GM19193 (cell line): ENCODE measurements around the gene TRERF1.

ENCODE experiments used
- POLR2A ChIP-seq: IDR thresholded peaks from 4 replicates; pipeline ENCODE4 v1.6.1; 2011; ENCODE audit not compliant: insufficient read depth, insufficient read length; ENCODE audit errors: extremely low read depth

TRERF1 gene

DNA sequence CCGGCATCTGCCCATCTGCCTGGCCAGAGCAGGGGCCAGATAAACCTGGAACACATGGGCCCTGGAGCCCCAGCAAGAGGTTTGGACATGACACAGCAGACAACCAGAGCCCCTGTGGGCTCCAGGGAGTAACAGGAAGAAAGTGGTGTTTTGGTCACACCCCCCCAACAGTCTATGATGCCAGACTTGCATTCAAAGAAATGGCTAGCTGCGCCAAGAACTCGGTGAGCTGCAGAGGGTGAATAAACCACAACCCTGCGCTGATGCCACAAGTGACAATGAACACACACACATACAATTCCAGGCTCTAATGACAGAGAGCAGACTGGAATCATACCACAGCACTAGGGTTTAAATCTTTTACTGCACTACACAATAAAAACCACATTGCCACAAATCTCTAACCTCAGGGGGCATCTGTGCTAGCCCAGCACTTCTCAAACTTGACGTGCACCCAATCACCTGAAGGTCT, 34.0 kb downstream of the TRERF1 start:
- TF ChIP-seq POLR2A = no peak

DNA sequence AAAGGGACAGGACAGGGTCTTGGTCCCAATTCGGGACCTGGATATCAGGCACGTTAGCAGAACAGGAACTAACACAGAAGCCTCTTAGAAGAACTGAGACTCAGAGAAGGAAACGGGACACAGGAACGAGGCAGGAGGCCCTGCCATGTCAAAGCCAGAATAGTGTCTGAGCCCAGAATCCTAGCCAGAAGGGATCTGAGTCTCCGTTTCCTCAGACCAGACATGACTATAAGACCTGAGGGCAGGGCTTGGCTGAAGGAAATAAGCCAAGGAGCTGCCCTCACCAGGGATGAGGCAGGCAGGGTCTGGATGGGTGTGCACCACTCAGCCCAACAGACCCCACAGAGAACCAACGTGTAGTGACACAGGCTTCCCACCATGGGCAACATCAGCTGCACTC, 40.3 kb downstream of the TRERF1 start:
- no peak for TF ChIP-seq POLR2A

DNA sequence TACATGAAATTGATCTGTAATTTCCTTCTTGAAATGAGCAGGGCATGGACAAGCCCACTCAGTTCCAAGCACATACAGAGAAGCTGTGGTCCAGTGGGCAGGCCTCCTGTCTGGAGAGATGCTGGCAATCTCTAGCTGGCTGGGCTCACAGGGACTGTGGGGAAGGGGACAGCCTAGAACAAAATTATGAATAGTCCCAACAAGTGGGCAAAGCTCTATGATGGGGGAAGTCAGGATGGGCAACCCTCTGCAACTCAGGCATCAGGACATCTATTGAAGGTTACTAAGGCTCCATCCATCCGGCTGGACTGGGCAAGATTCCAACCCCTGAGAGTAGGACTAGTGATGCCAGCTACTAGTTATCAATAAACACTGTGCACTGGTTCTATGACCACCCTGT, 40.9 kb downstream of the TRERF1 start:
- TF ChIP-seq POLR2A = no peak

DNA sequence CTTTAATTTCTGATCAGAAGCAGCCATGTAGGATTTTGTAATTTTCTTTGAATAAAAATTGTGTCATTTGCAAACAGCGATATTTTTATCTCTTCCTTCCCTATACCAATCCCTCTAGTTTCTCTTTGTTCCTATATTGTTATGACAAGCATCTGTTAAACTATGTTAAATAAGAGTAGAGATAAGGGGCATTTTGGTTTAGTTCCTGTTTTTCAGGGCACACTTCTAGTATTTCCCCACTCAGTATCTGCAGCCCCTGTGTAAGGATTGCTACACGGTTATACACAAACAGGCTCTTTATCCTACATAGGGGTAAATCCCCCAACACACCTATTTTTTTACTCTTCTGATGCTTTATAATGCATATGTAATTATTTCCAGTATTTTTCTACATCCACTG, 42.1 kb downstream of the TRERF1 start:
- TF ChIP-seq POLR2A = no peak

DNA sequence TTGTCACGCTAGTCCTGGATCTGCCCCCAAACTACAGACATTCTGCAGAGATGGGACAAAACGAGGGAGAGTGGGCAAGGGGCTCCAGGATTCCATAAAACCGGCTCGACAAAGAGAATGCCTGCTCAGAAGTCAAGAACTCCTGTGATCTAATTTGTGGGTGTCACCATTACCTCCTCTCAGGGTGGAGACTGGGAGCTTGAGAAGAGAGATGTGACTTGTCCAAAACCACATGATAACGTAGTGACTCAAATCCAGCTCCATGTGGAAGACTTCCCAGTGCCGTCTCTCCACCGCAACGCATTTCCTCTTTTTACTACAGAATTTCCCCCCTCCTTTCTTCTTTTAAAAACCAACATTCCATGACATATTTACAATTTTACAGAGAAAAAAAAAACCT, 44.3 kb downstream of the TRERF1 start:
- no peak for TF ChIP-seq POLR2A

DNA sequence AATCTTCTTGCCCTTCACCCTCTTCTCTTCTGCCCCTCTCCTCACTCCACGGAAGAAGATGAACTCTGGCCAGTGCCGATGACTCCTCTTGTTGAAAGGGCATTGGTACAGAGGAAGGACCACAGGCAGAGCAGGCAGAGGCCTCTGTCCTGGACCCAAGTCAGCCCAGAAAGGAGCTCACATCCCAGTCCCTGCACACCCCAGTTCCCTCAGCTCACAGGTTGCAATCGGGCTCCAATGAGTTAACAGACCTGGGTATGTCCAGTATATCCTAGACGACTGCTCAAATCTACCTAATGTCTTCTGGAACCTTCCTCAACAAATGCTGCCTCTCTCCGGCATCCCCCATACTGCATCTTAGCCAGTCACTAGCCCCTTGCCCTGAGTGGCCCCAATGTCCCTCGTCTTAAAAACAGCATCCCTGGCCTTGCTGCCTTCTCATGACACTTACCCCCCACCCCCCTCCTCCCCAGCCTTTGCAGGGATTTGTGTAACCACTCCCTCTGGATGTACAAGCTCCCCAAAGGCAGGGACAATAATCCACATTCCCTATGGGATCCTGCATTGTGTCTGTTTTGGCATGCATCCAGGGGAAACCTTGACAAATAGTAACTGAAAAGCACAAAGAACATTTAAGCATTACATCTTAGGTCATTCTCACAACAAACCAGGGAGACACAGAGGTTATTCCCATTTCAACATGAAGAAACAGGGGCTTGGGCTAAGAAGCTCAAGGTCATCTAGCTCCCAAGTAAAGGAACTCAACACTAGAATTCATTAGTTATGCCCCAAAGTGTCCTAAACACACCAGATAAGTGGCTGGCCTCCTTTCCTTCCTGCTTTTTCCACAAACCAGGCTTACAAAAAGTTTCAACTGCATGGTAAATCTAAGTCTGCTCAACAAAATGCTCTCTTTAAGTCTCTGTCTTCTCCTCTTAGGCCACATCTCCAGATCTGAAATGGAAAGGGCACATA, 45.1 kb downstream of the TRERF1 start:
- TF ChIP-seq POLR2A = no peak

DNA sequence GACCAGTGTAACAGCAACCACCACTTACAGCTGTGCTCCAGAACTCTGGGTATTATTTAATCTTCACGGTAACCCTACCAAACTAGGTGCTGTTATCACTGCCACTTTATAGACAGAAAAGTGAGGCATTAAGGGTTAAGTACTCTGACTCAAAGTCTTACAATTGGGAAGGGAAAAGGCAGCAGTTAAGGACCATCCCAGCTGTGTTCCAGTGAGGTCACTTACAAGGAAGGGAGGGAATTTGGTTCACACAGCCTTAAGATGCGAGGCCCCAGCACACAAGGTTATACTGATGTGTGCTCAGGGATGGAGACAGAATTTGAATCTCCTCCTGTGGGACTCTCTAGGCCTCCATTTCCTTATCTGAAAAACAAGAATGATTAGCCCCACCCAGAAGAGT, 46.7 kb downstream of the TRERF1 start:
- TF ChIP-seq POLR2A = no peak

DNA sequence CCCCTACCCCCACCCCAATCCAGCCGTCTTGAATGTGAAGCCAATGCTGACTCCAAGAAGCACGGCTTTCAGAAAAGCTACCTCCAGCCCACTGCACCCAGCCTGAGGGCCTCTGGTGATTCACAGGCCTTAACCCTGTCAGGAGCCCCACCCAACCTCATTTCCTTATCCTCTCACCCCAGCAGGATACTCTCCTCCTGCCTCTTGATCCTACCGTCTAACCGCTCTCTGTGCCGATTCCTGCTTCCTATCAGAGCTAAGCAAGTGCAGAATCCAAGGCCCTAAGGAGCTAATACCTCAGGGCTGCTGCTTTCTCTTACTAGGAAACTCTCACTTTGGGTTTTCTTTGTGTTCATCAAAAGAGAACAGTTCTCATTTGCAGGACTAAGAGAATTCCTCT, 47.2 kb downstream of the TRERF1 start:
- no peak for TF ChIP-seq POLR2A

DNA sequence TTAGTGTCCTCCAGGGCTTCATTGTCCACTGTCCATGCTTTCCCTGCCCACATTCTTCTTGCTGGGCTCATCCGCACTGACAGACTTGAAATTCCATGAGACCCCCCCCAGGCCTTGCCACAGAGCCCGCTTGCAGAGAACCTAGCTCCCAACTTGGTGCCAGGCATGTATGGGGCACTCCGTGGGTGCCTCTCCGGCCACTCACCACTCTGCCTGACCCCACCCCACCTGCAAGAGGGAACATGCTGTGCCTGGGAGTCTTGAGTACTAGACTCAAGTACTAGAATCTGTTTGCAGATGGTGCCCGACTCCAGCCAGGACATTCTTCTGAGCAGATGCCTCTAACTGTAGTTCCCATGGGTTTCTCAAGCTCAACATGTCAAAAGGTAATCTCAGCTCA, 47.9 kb downstream of the TRERF1 start:
- no peak for TF ChIP-seq POLR2A

DNA sequence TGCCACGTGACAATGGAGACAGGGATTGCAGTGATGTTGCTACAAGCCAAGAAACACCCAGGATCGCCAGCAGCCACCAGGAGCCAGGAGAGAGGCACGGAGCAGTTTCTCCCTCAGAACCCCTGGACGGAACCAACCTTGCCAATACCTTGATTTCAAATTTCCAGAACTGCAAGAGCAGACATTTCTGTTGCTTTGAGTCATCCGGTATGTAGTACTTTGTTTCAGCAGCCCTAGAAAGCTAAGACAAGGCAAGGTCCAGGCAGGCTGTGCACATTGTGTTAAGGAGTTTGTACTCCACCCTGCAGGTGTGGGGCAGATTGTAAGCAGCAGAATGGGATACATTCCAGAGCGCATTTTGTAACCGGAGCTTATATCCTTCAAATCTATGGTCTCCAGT, 48.3 kb downstream of the TRERF1 start:
- TF ChIP-seq POLR2A = no peak

DNA sequence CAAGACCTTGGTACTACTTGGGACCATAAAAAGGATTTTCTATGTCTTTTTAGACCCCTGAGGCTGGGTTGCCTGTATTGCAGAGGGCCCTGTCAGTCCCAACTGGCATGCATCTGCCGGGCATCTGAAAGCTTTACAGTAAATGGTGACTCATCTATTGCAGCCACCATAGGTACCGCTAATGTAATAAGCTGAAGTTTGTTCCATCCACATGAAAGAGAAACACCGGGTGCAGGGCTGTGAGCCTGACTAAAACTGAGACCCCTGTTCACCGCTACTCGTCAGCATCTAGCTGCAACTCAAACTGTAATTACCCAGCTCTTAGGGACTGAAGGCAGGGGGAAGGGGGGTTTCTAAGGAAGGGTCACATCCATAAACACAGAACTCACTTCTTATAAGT, 49.5 kb downstream of the TRERF1 start:
- TF ChIP-seq POLR2A = no peak

DNA sequence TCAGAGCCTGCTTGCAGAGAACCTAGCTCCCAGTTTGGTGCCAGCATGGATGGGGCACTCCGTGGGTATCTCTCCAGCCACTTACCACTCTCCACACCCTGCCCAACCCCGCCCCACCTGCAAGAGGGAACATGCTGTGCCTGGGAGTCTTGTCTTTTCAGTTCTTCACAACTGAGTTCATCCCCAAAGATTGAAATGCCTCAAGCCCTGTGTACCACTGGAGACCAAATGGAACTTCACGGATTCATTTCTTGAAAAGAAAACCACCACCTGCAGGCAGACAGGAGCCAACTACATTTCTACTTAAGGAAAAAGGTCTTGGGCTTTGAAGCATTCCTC, 50.1 kb downstream of the TRERF1 start:
- TF ChIP-seq POLR2A = no peak

DNA sequence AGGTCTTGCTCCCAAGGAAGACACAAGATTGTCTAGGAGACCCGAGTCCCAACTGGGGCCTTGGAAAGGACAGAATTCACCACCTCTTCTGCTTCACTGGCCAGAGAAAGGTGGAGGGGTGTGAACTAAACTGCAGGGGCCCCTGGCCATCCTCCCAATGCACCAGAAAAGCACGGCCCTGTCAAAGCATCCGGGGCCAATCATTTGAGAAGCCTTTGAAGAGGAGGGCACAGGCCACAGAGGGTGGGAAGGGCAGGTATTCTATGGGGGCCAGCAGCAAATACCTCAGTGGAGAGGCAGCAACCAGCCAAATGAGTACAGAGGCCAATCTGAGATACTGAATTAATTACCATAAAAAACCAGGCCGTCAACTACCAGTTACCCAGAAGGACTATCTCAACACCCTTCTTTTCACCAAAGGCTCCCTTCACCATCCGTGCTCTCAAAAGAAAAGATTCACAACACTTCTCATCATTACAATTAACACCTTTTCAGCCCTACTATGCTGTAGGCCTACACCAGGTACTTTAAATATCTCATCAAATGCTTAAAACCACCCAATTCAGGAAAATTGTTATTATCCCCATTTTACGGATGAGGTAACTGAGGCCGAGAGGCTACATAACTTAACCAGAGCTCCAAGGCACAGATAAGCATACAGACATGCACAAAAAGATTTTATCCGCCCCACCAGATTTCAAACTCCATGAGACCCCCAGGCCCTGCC, 50.7 kb downstream of the TRERF1 start:
- TF ChIP-seq POLR2A = no peak

DNA sequence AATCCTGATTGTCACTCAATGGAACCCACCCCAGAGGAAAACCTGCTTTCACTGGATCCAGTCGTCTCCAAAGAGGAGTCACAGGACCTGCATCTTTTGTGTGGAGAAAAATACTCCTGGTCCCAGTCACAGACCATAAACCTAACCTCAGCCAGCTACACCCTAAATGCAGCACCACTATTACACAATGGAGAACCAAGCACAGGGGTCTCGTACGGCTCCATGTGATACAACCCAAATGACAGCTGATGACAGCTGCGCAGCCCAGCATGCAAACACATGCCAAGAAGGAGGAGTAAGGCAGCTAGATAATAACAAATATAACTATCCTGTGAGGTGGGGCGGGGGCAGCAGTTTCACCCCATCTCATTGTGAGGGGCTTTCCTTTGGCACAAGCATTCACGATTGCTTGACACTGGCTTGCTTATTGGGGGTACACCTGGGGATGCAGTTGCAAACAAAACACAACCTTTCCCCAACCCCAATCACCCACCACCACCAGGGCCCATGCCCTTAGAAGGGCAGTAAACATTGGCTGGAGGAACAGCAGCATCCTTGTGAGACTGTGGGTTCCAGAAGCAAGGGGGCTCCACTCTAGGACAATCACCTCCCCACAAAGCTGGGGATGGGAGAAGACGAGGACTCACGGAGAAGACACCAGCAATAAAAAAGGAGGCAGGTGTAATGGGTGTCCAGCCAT, 51.5 kb downstream of the TRERF1 start:
- TF ChIP-seq POLR2A = no peak

DNA sequence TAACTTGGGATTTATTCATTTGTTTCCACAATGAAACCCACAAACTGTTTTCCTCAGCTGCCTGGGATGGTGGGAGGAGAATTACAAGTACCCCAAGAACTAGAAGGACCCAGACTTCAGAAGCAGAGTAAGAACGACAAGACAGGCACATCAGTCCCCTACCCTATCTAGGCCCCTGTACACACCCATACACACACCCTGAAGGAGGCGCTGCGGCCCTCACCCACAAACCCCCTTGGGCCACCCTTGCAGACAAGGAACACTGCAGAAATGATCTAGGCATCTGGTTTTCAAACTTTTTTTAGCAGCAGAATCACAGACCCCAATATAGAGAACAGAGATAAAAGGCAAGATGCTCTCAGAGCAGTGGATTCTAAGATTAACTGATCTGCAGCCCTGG, 55.0 kb downstream of the TRERF1 start:
- no peak for TF ChIP-seq POLR2A
